H1 (cell line): ENCODE measurements around the gene MAML3. TPM values are rescaled to one million over a fixed set of nuclear protein-coding genes. Genes with fewer than 3 reads are reported as not detected.

Experiments used
- CEBPB ChIP-seq: IDR thresholded peaks from 2 replicates; pipeline ENCODE4 v1.6.1; 2012; ENCODE audit warnings: low read depth, low read length
- CHD7 ChIP-seq: fragments of 300-600 bp; sonication (generic); IDR thresholded peaks from 2 replicates; pipeline ENCODE4 v1.7.1; 2012; ENCODE audit warnings: low read length, moderate library complexity, mild to moderate bottlenecking, inconsistent platforms; ENCODE audit not compliant: insufficient replicate concordance
- CREB1 ChIP-seq: IDR thresholded peaks from 2 replicates; pipeline ENCODE4 v1.6.1; 2012; ENCODE audit warnings: inconsistent platforms
- polyA plus RNA-seq, 7 experiments: library from polyadenylated mRNA; depleted of rRNA in 3 of 7; stranded (reverse) in 5 of 7; unstranded in 2 of 7; fragments of >200 nt in 5 of 7; fragments of 200-250 nt in 2 of 7; gene quantifications; 1 replicate in 5 of 7; 2 replicates in 1 of 7; 4 replicates in 1 of 7; pipeline versions ENCODE4 v1.2.1 to v1.2.3, GENCODE V29; 2011 to 2013; ENCODE audit warnings: missing spikeins in 2 of 7, mixed read lengths in 2 of 7
- total RNA-seq: library from RNA; stranded (reverse); fragmentation: NEBNext Ultra II Directional; extraction: Animal tissue kit (Norgen Biotek cat#: 25700); gene quantifications from 2 replicates; pipeline ENCODE4 v1.2.1, GENCODE V29; 2021

MAML3 gene
- total and polyA plus RNA-seq, 2 of the 8 experiments (the other 6 are each of a cell fraction or from before 2014, with no cell fraction given): 2.1 to 5.7 TPM

- TF ChIP-seq CHD7: no peak
- no peak for TF ChIP-seq CREB1
- TF ChIP-seq CEBPB: no peak
Observed at GRCh38 chr4:140068271-140068670, 85.7 kb downstream of the MAML3 start (continued).
